Measurements from ENCODE around the gene HEATR3. TPM values are rescaled to one million over a fixed set of nuclear protein-coding genes. Genes with fewer than 3 reads are reported as not detected.

Gene HEATR3
- total RNA-seq, 4 donors from 2014 or later = 17.6 to 42.2 (median 25.8) TPM

GRCh38 chr16:50088302-50088701 lies 22.5 kb downstream of the HEATR3 start:
- Histone ChIP-seq H3K4me1 (no peaks in the 10 kb centered on the region), H3K27ac (no peak overlapping the region), H3K9me3 (no peaks in the 10 kb centered on the region), H3K4me3 (no peak overlapping the region), H3K27me3 (no peaks in the 10 kb centered on the region), H3K36me3 (peaks cover 0 to 34% (median 13%) of the 10 kb centered on the region in 4 donors)
- in situ Hi-C loops (cut with MboI; ENCODE audit: low pct_ligation_motif_present in 1 of 4, low pct_unique_long_range_greater_than_20kb in 1 of 4, low sequenced_read_pairs in 3 of 4) = no loop called here
- 84% methylated on average over 3 of the region's 3 CpGs; no CpG with 5 or more reads in 1 of the 2 donors for WGBS, 2 donors (ENCODE audit: low coverage in 1 of 2)
- TF ChIP-seq POLR2A (IDR thresholded peaks at IDR 0.05) = no peak
- no peak for TF ChIP-seq POLR2AphosphoS5 (IDR thresholded peaks at IDR 0.05)
- TF ChIP-seq CTCF (IDR thresholded peaks at IDR 0.05) = no peak
- no peak for TF ChIP-seq EP300 (IDR thresholded peaks at IDR 0.05; ENCODE audit: low read depth)
- DNase-seq = no peak
- intact Hi-C loops (cut with DNase I; ENCODE audit: low total_unique reads) = no loop called here

GRCh38 chr16:50092891-50093290 lies 27.1 kb downstream of the HEATR3 start:
- H3K4me1 ChIP-seq = no peaks in the 10 kb centered on the region
- no peaks in the 10 kb centered on the region for H3K27me3 ChIP-seq
- H3K36me3 ChIP-seq = peaks cover 0 to 2% (median 0%) of the 10 kb centered on the region in 4 donors
- H3K4me3 ChIP-seq = no peak overlapping the region
- DNase-seq = no peak
- peak overlapping the region in 1 of 4 donors; percentile 37 for H3K27ac ChIP-seq
- TF ChIP-seq EP300 (IDR thresholded peaks at IDR 0.05; ENCODE audit: low read depth) (no peak), POLR2AphosphoS5 (IDR thresholded peaks at IDR 0.05) (no peak), CTCF (IDR thresholded peaks at IDR 0.05) (no peak), POLR2A (IDR thresholded peaks at IDR 0.05) (no peak)
- in situ Hi-C loops (cut with MboI; ENCODE audit: low pct_ligation_motif_present in 1 of 4, low pct_unique_long_range_greater_than_20kb in 1 of 4, low sequenced_read_pairs in 3 of 4) = no loop called here
- intact Hi-C loops (cut with DNase I; ENCODE audit: low total_unique reads) = no loop called here
- no peaks in the 10 kb centered on the region for H3K9me3 ChIP-seq
- 94 to 95% methylated on average over 6 of the region's 6 CpGs for WGBS, 2 donors (ENCODE audit: low coverage in 1 of 2)

GRCh38 chr16:50093607-50094539 lies 28.1 kb downstream of the HEATR3 start:
- no peaks in the 10 kb centered on the region for H3K9me3 ChIP-seq
- no peak for TF ChIP-seq EP300 (IDR thresholded peaks at IDR 0.05; ENCODE audit: low read depth)
- TF ChIP-seq CTCF (IDR thresholded peaks at IDR 0.05) = no peak
- TF ChIP-seq POLR2AphosphoS5 (IDR thresholded peaks at IDR 0.05) = peak in 1 of 3 donors; percentile 30
- no peak overlapping the region for H3K4me3 ChIP-seq
- intact Hi-C loops (cut with DNase I; ENCODE audit: low total_unique reads) (no loop called here), in situ Hi-C loops (cut with MboI; ENCODE audit: low pct_ligation_motif_present in 1 of 4, low pct_unique_long_range_greater_than_20kb in 1 of 4, low sequenced_read_pairs in 3 of 4) (no loop called here)
- peaks cover 0 to 4% (median 0%) of the 10 kb centered on the region in 4 donors for H3K36me3 ChIP-seq
- peak overlapping the region; percentile 28 to 57 (median 37) for H3K27ac ChIP-seq
- no peaks in the 10 kb centered on the region for H3K27me3 ChIP-seq
- 79 to 86% methylated on average over 5 to 12 of the region's 12 CpGs for WGBS, 2 donors (ENCODE audit: low coverage in 1 of 2)
- DNase-seq = peak; percentile 34
- no peaks in the 10 kb centered on the region for H3K4me1 ChIP-seq

- intact Hi-C loops (cut with DNase I; ENCODE audit: low total_unique reads) (no loop called here), in situ Hi-C loops (cut with MboI; ENCODE audit: low pct_ligation_motif_present in 1 of 4, low pct_unique_long_range_greater_than_20kb in 1 of 4, low sequenced_read_pairs in 3 of 4) (no loop called here)
- no peaks in the 10 kb centered on the region for H3K4me1 ChIP-seq
- no peaks in the 10 kb centered on the region for H3K27me3 ChIP-seq
- H3K36me3 ChIP-seq = peaks cover 0 to 10% (median 0%) of the 10 kb centered on the region in 4 donors
- no peak for DNase-seq
- H3K4me3 ChIP-seq = no peak overlapping the region
- H3K27ac ChIP-seq = no peak overlapping the region
- TF ChIP-seq POLR2AphosphoS5 (IDR thresholded peaks at IDR 0.05) (no peak), EP300 (IDR thresholded peaks at IDR 0.05; ENCODE audit: low read depth) (no peak), POLR2A (IDR thresholded peaks at IDR 0.05) (no peak), CTCF (IDR thresholded peaks at IDR 0.05) (no peak)
- H3K9me3 ChIP-seq = no peaks in the 10 kb centered on the region
- 93% methylated on average over 3 of the region's 3 CpGs; no CpG with 5 or more reads in 1 of the 2 donors for WGBS, 2 donors (ENCODE audit: low coverage in 1 of 2)
Observed at GRCh38 chr16:50096791-50097190, 31.0 kb downstream of the HEATR3 start.

Data from transverse colon (tissue), 4 donors.